GM13977 (cell line): ENCODE data around the gene RIN2.
"Not testable (repeated sequence)": the region's sequence is repeated elsewhere in the genome, so short reads cannot be mapped to it uniquely, and the experiment has no call there.

Experiments
- DNase-seq: peaks from one replicate; pipeline ENCODE4 v3.0.0; 2012; ENCODE audit warnings: low spot score
- in situ Hi-C: fragments of 300-500 bp; cut with MboI; formaldehyde crosslinking; loops from one replicate; pipeline ENCODE4 v1.12.0; 2022; ENCODE audit warnings: low sequenced_read_pairs, low pct_unique_long_range_greater_than_20kb, mixed read lengths, inconsistent platforms; ENCODE audit not compliant: unreplicated experiment
- TF ChIP-seq, protein P1 (sequence below): IDR thresholded peaks from 2 replicates; pipeline ENCODE4 v1.5.1; 2012; ENCODE audit warnings: mild to moderate bottlenecking, control low read depth; ENCODE audit not compliant: insufficient read depth; ENCODE audit errors: extremely low read depth, missing control alignments

Gene RIN2

DNA sequence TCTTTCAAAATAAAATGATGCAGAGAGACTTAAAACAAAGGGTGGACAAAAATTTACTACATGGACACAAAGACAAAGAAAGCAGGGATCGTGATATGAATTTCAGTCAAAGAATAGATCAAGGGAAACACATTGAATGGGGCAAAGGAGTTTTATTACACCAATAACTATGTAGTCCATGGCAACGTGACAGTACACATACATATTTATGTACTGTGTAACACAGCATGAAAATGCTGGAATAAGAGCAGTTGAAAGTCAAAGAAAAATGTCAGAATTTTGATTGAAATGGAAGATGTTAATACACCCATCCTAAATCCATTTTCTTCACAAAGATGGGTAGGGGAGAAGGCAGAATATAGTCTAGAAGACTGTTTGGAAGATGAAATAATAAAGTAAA is 9.4 kb upstream of the RIN2 start:
- no peak for DNase-seq
- TF ChIP-seq, protein P1, sequence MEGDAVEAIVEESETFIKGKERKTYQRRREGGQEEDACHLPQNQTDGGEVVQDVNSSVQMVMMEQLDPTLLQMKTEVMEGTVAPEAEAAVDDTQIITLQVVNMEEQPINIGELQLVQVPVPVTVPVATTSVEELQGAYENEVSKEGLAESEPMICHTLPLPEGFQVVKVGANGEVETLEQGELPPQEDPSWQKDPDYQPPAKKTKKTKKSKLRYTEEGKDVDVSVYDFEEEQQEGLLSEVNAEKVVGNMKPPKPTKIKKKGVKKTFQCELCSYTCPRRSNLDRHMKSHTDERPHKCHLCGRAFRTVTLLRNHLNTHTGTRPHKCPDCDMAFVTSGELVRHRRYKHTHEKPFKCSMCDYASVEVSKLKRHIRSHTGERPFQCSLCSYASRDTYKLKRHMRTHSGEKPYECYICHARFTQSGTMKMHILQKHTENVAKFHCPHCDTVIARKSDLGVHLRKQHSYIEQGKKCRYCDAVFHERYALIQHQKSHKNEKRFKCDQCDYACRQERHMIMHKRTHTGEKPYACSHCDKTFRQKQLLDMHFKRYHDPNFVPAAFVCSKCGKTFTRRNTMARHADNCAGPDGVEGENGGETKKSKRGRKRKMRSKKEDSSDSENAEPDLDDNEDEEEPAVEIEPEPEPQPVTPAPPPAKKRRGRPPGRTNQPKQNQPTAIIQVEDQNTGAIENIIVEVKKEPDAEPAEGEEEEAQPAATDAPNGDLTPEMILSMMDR: no peak
- in situ Hi-C loops: no loop called here

DNA sequence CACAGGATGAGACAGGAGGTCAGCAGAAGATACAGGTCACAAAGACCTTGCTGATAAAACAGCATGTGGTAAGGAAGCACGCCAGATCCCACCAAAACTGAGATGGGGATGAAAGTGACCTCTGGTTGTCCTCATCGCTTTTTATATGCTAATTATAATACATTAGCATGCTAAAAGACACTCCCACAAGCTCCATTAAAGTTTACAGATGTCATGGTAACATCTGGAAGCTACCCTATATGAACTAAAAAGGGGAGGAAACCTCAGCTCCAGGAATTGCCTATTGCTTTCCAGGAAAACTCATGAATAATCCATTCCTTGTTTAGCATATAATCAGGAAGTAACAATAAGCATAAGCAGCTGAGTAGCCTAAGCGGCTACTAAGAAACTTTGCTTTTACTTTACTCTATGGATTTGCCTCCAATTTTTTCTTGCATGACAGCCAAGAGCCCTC is 8.4 kb upstream of the RIN2 start:
- TF ChIP-seq, protein P1: no peak
- in situ Hi-C loops: no loop called here
- no peak for DNase-seq

DNA sequence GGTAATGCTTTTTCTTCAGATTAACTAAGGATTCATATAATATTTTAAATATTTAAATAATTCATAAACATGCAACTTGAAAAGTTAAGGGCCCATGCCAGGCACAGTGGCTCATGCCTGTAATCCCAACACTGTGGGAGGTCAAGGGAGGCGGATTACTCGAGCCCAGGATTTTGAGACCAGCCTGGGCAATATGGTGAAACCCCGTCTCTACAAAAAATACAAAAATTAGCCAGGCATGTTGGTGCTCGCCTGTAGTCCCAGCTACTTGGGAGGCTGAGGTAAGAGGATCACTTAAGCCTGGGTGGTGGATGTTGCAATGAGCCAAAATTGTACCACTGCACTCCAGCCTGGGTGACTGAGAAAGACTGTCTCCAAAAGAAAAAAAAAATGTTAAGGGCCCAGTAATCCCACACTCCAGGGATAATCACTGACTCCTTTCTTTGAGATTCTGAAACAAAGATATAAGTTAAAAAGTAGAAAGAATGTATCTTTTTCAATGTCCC is 7.9 kb upstream of the RIN2 start:
- in situ Hi-C loops: no loop called here
- no peak for DNase-seq

DNA sequence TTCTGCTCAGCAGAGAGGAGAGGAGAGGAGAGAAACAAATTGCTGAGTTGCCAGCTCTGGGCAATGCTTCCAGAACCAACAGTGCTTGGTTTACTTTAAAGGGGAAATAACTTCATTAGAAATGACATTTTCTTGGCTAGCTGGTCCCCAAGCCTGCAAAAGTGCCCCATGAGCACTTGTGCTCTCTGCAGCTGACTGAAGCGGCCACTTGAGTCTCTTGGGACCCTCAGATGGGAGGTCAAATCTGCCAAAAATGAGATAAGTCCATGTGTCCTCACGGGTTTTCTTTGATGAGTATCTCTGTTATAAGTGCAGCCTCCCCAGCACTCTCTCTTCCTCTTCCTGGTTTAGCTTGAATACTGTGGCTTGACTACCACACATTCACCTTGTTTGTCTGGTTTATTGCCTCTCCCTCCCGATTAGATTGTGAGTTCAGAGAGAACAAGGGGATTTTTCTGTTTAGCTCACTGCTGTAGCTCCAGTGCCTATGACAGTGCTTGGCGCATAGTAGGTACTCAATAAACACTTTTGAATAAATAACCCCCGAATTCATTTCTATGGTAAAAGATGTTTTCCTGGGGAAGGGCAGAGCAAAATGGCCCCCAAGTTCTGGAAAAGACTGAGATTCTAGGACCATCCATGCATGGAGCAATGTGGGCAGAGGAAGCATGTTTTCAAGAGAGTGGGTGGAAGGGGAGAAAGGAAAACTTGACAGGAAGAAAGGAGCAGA is 7.0 kb upstream of the RIN2 start:
- DNase-seq: peak; percentile 24
- TF ChIP-seq, protein P1: no peak
- in situ Hi-C loops: no loop called here

More for the DNA sequence above, 7.9 kb upstream of the RIN2 start:
- TF ChIP-seq, protein P1: no peak

DNA sequence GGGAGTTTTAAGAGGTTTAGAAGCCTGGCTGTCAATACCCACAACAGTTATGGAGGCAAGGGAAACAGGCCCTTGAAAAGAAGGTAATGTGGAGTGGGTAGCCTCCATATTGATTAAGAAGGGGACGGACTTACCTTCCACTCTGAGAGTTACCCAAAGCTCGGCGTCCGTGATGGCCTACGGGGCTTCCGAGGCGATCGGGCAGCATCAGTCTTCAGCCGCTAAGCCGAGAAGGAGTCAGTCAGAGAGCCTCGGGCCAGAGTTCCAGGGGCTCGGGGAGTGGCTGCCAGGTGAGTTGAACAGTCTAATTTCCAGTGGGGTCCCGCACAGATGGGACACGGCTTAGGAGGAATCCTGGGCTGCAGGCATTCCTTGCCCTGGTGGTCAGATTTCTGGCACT is 3.9 kb upstream of the RIN2 start:
- in situ Hi-C loops, DNase-seq: not testable (repeated sequence)

DNA sequence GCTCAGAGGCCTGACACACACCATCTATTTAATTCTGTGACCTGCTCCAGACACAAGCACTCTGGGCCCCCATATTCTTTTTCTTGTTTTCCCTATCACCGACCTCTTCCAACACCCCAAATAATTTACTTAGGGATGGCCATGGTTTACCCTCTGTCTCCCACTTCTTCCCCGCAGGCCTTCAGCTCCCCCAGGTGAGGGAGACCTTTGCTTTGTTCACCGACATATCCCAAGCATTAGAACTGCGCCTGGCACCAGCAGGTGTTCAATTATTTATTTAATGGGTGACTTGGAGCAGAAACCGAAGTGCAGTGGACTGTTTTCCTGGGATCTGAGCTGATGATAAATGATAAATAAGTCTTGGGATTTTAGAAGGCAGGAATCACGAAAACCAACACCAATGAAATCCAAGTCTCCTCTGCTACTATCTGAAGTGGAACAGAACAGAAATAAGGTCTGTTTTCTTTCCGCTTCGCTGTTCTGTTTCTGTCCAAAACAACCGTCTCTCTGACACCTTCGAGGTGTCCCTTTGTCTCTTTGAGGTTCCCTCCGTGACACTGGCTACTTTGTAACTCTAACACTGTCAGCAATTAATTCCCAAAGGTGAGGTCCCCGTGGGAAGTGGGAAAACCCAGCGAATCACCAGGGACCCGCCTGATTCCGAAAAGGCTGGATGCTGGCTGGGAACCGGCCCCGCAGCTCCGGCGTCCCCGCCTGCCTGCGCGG is 1.1 kb upstream of the RIN2 start:
- in situ Hi-C loops: no loop called here
- DNase-seq: no peak
- TF ChIP-seq, protein P1: no peak
